Limb (tissue), 2 donors: ENCODE measurements around the gene HAND1.
"Not testable (repeated sequence)": the region's sequence is repeated elsewhere in the genome, so short reads cannot be mapped to it uniquely, and the experiment has no call there.

ENCODE experiments used
- DNase-seq, 2 donors: peaks; one replicate each; pipeline ENCODE4 v3.0.0-alpha.2; 2016; ENCODE audit errors: extremely low spot score in 2 of 2

The HAND1 gene

DNA sequence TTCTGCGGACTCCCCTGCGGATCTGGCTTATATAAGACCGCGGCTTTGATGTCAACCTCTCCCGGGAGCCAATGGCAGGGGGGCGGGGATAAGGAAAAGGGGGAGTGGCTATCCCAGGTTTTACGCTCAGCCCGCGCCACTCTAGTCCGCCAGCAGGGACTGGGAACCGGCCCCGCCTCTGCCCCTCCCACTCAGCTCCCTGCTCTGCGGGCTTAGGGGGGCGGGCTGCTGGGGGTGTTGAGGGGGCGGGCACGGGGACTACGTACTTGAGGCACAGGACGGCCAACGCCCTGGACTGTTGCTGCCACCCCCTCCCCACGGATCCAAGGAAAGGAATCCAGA, at the start of gene HAND1:
Gene HAND1, minus strand, starts transcription at position 4 of the 342 bp plus-strand sequence. CDS start 219 bp downstream, outside the sequence.
- DNase-seq, result peak in 1 of 2 donors; percentile 65

DNA sequence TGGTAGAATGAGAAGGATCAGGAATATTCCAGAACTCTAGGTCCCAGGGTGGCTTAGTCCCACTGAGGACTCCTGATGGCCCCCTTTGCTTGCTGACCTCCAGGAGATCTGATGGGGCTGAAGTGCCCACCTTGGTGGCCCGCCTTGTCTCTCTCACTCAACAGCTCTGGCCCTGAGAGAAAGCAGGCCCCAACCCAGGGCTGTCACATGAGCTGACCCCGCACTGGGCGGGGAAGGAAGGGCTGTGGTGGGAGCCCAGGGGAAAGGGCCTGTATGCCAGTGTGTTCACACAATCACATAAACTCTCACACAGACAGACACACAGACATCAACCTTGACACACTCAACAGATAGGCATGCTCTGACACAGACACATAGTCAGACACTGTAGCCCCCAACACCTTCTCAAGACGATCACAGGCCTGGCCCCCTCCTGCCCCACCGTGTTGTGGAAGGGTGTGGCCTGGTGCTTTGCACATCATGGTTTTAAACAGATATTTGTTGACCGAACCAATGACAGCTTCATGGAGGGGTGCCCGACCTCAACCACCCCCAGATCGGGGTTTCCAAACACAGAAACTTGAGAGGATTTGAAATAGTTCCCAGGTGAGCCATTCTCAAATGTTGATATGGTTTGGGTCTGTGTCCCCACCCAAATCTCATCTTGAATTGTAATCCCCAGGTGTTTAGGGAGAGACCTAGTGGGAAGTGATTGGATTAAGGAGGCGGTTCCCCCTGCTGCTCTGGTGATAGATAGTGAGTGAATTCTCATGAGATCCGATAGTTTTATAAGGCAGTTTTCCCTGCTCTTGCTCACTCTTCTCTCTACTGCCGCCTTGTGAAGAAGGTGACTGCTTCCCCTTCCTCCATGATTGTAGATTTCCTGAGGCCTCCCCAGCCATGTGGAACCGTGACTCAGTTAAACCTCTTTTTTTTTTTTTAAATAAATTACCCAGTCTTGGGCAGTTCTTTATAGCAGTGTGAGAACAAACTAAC, 48.5 kb upstream of the HAND1 start:
- no peak for DNase-seq

DNA sequence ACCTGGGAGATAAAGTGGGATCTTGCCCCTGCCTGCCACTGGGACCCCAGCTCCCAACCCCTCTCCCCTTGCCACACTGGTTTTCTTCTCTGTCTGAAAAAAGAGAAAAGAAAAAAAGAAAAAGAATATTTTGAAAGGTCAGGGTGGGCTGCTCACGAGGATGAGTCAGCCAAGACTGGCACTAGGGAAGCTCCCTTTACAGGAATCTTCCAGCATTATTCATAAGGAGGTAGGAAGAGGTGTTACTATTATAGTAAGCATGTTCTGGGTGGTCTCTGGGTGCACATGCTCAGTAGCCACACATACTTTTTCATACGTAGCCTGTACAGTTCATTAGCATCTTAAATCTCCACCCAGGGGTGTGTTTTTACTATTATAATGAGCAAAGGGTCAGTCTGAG, 46.8 kb upstream of the HAND1 start:
- DNase-seq, result no peak

DNA sequence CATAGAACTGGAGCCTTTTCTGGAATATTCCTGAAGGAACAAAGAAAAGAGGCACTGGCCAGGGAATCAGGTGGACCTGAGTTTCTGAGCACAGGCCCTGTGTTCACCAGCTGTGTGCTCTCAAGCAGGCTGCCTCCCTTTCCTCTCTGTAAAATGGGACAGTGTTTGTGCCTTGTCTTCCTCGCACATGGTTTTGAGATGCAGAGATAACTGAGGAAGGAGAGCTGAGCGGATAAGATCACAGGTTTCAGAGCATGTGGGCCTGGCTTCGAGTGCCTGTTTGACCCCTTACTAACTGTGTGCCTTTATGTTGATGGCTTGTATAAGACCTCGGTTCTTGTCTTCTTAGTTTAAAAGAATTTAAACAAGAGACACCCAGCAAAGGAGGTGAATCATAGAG, 46.2 kb upstream of the HAND1 start:
- DNase-seq, result no peak

DNA sequence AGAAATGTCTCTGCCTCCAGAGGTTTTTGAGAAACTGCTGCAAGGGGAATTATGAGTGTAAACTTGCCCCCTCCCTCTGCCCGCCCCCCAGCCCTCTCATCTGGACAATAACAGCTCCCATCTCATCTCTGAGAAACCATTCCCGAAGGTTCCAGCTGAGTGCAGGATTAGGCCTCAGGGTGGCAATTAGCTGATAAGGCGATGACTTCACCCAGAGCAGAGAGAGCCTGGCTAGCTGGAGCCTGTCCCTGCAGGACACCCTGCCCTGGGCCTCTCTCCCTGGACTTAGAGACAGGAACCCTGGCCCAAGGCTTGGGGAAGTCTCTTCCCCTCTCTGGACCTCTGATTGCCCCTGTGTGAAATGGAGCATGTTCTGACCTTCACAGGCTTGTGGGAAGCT, 45.7 kb upstream of the HAND1 start:
- DNase-seq, result no peak

DNA sequence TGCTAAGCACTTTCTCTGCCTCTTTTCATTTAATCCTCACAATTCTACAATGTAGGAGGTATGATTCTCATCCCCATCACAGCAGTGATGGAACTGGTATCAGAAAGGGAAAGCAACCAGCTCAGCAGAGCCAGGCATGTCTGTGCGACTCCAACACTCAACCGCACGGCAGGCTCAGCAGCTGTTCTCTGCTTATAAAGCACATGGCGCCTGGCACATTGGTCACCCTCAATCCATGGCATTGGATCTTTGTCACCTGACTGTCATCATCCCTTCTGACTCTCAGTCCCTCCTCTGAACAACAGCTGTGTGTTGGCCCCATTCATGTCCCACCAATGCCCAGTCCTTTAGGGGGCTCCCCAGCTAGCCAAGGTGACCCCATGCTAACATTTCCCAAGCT, 45.1 kb upstream of the HAND1 start:
- no peak for DNase-seq

DNA sequence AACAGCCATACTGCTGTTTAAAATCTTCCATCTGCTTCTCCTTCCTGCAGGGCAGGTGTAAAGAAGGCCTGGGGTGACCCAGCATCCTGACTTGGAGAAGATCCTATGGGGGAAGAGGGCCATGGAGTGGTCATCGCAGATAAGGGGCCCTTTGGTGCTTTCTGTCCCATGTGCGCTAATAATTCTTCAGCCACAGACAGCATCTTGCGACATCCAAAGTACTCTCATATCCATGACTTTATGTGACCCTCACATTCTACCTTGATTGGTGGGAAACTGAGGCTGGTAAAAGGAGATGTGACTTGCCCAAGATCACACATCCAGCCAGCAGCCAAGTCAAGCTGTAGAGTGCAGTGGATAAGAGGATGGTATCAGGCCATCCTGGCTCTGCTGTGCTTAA, 44.3 kb upstream of the HAND1 start:
- no peak for DNase-seq

DNA sequence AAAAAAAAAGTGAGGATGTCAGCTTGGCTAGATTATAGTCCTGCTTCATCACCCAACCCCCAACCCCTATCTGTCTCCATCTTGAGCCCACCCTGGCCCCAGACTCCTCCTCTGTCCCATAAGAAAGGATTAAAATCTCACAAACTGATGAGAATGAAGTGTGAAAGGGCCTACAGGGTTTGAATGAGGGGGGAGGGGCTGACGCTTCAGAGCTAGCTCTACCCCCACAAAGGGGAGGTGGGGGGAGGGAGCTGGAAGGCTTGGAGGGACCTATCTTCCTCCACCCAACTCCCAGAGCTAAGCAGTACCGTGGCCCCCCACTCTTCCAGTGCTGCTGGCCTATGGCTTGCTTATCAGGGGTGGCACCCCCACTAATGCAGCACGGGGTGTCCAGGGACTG, 43.7 kb upstream of the HAND1 start:
- DNase-seq, result no peak

DNA sequence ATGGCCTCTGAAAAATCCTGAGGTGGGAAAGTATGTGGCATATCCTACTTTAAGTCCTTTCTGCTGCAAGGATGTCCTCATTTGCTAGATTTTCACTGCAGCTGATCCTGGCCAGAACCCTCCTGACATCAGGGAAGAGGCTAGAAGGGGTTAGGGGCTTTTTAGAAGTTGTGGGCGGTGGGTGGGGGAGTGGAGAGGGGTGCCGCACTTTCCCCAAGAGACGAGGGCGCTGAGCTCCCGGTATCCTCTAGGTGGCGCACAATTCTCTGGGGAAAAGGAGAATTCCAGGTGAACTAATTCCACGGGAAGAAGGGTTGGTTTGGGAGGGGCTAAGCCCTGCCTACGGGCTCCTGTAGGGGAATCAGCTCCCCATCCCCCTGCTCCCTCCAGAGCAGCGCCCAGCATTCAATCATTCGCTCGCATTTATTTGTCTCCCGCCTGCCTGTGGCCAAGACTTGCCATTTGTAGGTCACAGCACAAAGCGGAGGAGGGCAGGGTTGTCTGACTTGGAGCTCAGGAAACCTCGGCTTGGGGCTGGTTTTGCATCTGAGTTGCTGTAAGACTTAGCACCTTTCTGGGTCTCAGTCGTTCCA, 42.9 kb upstream of the HAND1 start:
- peak in 1 of 2 donors; percentile 57 for DNase-seq

DNA sequence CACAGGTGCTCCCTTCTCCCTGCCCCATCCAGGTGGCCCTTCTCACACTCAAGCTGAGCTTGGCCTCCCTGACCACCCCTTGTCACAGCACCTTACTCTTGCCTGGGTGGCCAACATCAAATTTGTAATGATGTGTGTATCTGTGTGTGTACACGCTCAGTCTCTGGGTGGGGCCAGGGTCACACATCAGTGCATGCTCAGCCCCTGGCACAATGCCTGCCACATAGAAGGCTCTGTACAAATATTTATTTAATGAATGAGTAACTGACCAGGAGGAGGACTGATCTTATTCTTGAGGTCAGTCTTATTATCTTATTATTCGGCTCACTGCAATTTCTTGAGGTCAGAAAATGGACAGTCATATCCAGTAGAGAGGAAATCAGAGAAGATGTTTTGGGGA, 41.3 kb upstream of the HAND1 start:
- no peak for DNase-seq

DNA sequence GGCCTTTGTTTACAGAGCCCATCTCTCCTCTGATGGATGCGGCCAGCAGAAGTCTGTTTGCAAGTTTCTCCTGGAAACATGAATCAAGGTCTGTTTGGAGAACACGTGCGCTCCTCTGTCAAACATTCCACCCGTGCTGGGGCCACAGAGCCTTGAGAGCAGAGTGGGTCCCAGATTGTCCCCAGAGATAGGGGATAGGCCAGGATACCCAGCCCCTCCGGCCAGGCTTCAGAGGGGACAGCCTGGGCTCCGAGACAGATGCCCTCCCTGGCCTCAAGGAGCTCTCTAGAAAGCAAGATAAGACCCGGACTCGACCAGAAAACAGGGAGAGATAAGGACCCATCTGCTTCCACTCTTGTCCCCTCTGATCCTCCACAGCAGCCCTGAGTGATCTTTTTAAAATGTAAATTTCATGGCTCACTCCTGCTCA, 40.4 kb upstream of the HAND1 start:
- DNase-seq, result no peak

DNA sequence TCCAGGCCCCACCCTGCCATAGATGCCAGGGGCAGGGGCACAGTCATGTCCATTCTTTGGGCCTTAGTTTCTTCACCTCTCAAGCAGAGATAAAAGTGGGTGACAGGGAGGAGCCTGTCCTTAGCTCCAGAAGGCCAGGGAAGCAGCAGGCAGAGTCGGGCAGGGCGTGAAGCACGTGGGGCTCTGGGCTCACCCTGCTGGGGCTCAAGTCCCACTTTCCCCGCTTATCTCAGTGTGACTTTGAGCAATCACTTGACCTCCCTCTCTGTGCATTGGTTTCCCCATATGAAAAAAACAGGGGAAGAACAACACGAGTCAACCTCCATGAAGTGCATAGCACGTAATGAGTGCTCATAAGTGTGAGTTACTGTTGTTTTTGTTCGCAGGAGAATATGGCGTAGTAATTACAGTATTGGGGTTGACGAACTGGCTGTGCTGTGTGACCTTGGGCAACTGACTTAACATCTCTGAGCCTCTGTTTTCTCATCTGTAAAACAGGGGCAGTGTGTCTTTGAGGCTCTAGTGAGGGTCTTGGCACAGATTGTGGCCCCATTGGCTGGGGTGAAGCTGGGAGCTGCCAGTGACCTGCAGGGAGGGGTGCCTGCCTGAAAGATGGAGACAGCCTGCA, 39.9 kb upstream of the HAND1 start:
- DNase-seq, result no peak

DNA sequence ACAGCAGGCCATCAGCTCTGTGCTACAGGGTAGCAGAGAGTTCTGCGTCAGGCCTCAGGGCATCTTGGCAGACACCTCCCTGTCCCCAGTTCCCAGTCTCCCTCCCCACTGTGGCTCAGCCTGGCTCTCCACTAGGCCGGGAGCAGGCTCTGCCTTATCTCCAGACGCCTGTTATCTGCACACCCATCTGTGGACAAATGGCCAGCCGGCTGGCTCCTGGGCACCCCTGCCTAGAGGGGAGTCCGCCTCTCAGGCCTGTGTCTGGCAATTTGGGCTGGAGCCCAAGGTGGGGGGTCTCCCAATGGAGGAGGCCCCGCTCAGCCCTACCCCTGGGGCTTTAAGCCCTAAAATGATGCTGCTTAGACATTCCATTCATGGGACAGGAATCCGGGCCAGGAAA, 39.2 kb upstream of the HAND1 start:
- no peak for DNase-seq

DNA sequence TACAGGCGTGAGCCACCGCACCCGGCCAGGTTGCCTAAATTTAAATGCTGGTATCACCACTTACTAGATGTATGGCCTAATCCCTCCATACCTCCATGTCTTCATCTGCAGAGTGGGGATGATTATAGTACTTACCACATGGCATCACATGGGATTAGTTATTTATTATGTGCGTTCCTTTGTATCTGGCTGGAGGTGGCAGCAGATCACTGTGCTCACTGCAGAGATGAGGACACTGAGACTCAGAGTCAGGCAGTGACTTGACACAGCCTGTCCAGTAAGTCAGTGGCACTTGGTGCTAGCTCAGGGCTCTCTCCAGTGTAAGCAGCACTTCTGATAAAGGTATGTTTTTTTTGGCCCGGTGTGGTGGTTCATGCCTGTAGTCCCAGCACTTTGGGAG, 38.4 kb upstream of the HAND1 start:
- DNase-seq, result no peak

DNA sequence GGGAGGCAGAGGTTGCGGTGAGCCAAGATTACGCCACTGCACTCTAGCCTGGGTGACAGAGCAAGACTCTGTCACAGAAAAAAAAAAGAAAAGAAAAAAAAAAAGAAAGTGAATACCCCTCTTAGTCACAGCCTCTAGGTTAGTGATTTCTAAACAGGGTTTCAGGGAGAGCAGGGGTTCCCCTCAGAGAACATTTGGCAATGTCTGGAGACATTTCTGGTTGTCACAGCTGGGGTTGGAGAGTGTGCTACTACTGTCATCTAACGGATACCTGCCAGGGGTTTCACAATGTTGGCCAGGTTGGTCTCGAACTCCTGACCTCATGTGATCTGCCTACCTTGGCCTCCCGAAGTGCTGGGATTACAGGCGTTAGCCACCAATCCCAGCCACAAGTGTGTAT, 37.5 kb upstream of the HAND1 start:
- not testable (repeated sequence) for DNase-seq

DNA sequence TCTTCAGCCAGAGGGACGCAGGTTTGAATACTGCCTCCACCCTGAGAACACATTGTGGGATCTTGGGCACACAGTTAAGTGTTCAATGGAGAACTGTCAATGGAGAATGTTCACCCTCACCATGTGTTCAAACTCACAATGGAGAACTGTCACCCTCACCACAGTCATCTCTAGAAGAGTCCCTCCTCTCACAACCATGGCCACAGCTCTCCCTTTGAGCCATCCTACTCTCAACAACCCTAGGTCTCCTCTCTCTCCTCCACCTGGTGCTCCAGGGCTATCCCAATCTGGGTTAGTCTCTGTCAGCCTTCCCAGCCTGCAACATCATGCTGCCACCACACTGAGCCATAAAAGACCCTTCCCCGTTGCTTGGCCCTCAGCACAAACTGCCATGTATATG, 36.3 kb upstream of the HAND1 start:
- DNase-seq, result no peak

DNA sequence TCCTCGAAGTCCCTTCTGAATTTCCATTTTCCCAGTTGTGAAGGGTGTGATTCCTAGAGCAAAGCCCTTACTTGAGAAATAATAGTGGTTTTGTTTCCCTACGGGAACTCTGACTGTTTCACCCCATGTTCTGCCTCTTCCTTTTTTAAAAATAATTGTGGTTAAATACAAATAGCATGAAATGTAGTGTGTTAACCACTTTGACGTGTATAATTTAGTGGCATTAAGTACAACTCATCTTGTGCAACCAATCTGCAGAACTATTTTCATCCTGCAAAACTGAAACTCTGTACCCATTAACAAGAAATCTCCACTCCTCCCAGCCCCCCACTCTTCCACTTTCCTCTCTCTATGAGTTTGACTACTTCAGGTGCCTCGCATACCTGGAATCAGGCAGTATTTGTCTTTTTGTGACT, 35.6 kb upstream of the HAND1 start:
- no peak for DNase-seq

DNA sequence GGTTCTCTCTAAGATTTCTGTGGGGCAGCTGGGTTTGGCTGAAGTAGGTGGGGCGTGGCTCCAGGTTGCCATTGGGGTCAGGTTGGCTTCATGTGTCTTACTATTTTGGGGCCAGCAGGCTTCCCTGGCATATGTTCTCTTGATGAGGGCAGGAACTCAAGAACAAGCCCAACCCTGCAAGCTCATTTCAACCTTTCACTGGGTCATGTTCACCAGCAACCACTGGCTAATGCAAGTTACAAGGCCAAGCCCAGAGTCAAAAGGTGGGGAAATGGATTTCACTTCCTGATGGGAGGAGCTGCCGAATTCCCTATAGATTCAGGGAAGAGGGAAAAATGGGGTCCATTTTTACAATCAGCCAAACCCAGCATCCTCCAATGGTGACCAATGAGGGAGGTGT, 34.0 kb upstream of the HAND1 start:
- DNase-seq, result no peak

DNA sequence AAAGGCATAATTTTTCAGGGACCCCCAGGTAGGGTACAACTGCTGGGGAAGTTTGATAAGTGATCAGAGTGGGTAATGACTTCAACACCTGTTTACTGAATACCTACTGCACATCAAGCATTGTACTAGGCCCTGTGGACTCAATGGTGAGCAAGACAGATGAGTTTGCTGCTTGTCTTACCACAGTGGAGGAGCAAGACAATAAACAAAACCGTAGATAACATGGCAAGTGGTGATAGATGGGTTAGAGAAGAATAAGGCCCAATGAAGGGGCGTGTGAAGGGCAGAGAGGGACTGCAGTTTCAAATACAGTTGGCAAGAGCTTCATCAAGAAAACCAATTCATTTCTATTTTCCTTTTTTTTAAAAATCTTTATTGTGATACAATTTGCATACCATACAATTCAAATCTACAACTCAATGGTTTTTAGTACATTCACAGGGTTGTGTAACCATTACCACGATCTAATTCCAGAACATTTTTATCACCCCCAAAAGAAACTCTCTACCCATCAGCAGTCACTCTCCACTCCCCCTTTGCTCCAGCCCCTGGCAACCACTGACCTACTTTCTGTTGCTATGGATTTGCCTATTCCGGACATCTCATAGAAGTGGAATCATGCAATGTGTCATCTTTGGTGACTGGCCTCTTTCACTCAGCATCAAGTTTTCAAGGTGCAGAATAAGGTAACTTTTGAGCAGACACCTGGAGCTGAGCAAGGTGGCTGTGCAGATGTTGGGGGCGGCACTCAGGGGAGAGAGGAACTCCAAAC, 31.9 kb upstream of the HAND1 start:
- DNase-seq, result no peak

DNA sequence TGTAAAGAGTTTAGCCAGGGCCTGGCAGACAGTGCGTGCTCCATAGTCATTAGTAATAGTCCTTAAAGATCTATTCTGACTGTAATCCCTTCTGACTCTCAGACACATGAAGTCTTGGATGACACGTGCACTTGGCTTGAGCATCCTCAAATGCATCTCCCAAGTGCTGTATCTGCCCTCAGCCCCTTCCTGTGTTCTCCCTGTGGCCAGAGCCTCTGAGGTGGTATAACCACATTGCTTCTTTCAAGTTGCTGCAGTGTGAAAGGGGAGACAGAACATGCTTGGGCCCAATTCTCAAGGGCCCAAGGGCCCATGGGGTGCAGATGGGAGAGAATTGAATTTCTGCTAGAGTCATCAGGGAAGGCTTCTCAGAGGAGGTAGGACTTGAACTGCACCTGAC, 30.1 kb upstream of the HAND1 start:
- no peak for DNase-seq

DNA sequence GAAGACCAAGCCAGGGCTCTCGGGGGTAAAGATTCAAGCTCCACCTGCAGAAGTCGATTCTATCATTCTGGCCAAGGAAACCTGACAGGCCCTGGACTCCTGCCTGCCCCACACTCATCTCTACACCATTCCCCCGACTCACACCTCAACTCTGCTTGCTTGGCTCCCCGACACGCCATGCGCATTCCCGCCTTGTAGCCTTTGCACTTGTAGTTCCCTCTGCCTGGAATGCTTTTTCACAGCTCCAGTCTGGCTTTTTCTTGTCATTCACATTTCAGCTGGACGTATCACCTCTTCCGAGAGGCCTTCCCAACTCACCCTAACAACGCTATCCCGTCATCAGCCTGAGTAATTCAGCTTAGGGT, 28.7 kb upstream of the HAND1 start:
- DNase-seq, result no peak
